ENCODE results near the gene SLC6A13. TPM values are rescaled to one million over a fixed set of nuclear protein-coding genes. Genes with fewer than 3 reads are reported as not detected.

SLC6A13 gene
- total RNA-seq, 1 experiment from 2014 or later: not detected

GRCh38 chr12:181921-182320 lies 80.7 kb downstream of the SLC6A13 start:
- peaks cover 4% of the 10 kb centered on the region for H3F3A ChIP-seq (ENCODE audit: low read length, unreplicated experiment)
- ChIA-PET POLR2A (ENCODE audit: unreplicated experiment) (no interaction called here), CTCF (no interaction called here)
- H3K27ac ChIP-seq (ENCODE audit: low read length): peak overlapping the region; percentile 92
- no peaks in the 10 kb centered on the region for H3K79me2 ChIP-seq (ENCODE audit: low read length)
- H3K9me2 ChIP-seq (replicated peaks; ENCODE audit: low read length): no peaks in the 10 kb centered on the region
- no peaks in the 10 kb centered on the region for H4K20me1 ChIP-seq (ENCODE audit: low read length)
- no peak overlapping the region for H3K4me3 ChIP-seq (ENCODE audit: low read length)
- no peaks in the 10 kb centered on the region for H3K36me3 ChIP-seq (ENCODE audit: low read depth, low read length)
- no TSS peak for BruUV-seq (replicated peaks)
- no peak for ATAC-seq
- no peak for DNase-seq
- no peaks in the 10 kb centered on the region for H3K27me3 ChIP-seq (ENCODE audit: low read length)
- peaks cover 21% of the 10 kb centered on the region for H3K4me1 ChIP-seq (ENCODE audit: insufficient read depth, low read length)
- peak overlapping the region; percentile 78 for H3K9ac ChIP-seq (ENCODE audit: low read length)
- intact Hi-C loops (cut with micrococcal nuclease): no loop called here
- H3K9me3 ChIP-seq (ENCODE audit: low read length): no peaks in the 10 kb centered on the region
- 0 out of 2 replicates have a peak overlapping the region, but pooled peaks have one; percentile 18 for H2AFZ ChIP-seq (ENCODE audit: low read length)
- H3K4me2 ChIP-seq (ENCODE audit: low read length): peak overlapping the region; percentile 26
- TF ChIP-seq EZH2phosphoT487 (IDR thresholded peaks at IDR 0.05; ENCODE audit: borderline replicate concordance, low read length) (no peak), EZH2 (IDR thresholded peaks at IDR 0.05; ENCODE audit: low read length, unreplicated experiment) (no peak)
- TF ChIP-seq, protein P1, sequence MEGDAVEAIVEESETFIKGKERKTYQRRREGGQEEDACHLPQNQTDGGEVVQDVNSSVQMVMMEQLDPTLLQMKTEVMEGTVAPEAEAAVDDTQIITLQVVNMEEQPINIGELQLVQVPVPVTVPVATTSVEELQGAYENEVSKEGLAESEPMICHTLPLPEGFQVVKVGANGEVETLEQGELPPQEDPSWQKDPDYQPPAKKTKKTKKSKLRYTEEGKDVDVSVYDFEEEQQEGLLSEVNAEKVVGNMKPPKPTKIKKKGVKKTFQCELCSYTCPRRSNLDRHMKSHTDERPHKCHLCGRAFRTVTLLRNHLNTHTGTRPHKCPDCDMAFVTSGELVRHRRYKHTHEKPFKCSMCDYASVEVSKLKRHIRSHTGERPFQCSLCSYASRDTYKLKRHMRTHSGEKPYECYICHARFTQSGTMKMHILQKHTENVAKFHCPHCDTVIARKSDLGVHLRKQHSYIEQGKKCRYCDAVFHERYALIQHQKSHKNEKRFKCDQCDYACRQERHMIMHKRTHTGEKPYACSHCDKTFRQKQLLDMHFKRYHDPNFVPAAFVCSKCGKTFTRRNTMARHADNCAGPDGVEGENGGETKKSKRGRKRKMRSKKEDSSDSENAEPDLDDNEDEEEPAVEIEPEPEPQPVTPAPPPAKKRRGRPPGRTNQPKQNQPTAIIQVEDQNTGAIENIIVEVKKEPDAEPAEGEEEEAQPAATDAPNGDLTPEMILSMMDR (conservative IDR thresholded peaks at IDR 0.05; ENCODE audit: low read depth, low read length): no peak

GRCh38 chr12:180445-180844 lies 82.2 kb downstream of the SLC6A13 start:
- intact Hi-C loops (cut with micrococcal nuclease): no loop called here
- Histone ChIP-seq H3K9ac (ENCODE audit: low read length) (no peak overlapping the region), H4K20me1 (ENCODE audit: low read length) (no peaks in the 10 kb centered on the region), H3K27ac (ENCODE audit: low read length) (no peak overlapping the region), H3F3A (ENCODE audit: low read length, unreplicated experiment) (peaks cover 4% of the 10 kb centered on the region), H3K9me3 (ENCODE audit: low read length) (no peaks in the 10 kb centered on the region), H3K9me2 (replicated peaks; ENCODE audit: low read length) (no peaks in the 10 kb centered on the region), H3K27me3 (ENCODE audit: low read length) (no peaks in the 10 kb centered on the region), H2AFZ (ENCODE audit: low read length) (no peak overlapping the region), H3K36me3 (ENCODE audit: low read depth, low read length) (no peaks in the 10 kb centered on the region), H3K4me1 (ENCODE audit: insufficient read depth, low read length) (peaks cover 34% of the 10 kb centered on the region), H3K79me2 (ENCODE audit: low read length) (no peaks in the 10 kb centered on the region), H3K4me3 (ENCODE audit: low read length) (no peak overlapping the region), H3K4me2 (ENCODE audit: low read length) (no peak overlapping the region)
- POLR2A ChIA-PET (ENCODE audit: unreplicated experiment): no interaction called here
- DNase-seq: no peak
- CTCF ChIA-PET: no interaction called here
- no peak for ATAC-seq
- TF ChIP-seq EZH2phosphoT487 (IDR thresholded peaks at IDR 0.05; ENCODE audit: borderline replicate concordance, low read length): no peak
- TF ChIP-seq, protein P1 (conservative IDR thresholded peaks at IDR 0.05; ENCODE audit: low read depth, low read length): no peak
- no peak for TF ChIP-seq EZH2 (IDR thresholded peaks at IDR 0.05; ENCODE audit: low read length, unreplicated experiment)
- BruUV-seq (replicated peaks): no TSS peak

- Histone ChIP-seq H3K27ac (ENCODE audit: low read length) (no peak overlapping the region), H3K9me3 (ENCODE audit: low read length) (no peaks in the 10 kb centered on the region), H3K36me3 (ENCODE audit: low read depth, low read length) (no peaks in the 10 kb centered on the region), H3K4me3 (ENCODE audit: low read length) (no peak overlapping the region), H3K4me1 (ENCODE audit: insufficient read depth, low read length) (peaks cover 34% of the 10 kb centered on the region), H2AFZ (ENCODE audit: low read length) (no peak overlapping the region), H3K79me2 (ENCODE audit: low read length) (no peaks in the 10 kb centered on the region), H3K9me2 (replicated peaks; ENCODE audit: low read length) (no peaks in the 10 kb centered on the region), H4K20me1 (ENCODE audit: low read length) (no peaks in the 10 kb centered on the region), H3K4me2 (ENCODE audit: low read length) (no peak overlapping the region), H3K9ac (ENCODE audit: low read length) (no peak overlapping the region), H3K27me3 (ENCODE audit: low read length) (no peaks in the 10 kb centered on the region), H3F3A (ENCODE audit: low read length, unreplicated experiment) (peaks cover 4% of the 10 kb centered on the region)
- no TSS peak for BruUV-seq (replicated peaks)
- intact Hi-C loops (cut with micrococcal nuclease): no loop called here
- ATAC-seq: no peak
- no peak for DNase-seq
- TF ChIP-seq EZH2 (IDR thresholded peaks at IDR 0.05; ENCODE audit: low read length, unreplicated experiment): no peak
- no peak for TF ChIP-seq EZH2phosphoT487 (IDR thresholded peaks at IDR 0.05; ENCODE audit: borderline replicate concordance, low read length)
- TF ChIP-seq, protein P1 (conservative IDR thresholded peaks at IDR 0.05; ENCODE audit: low read depth, low read length): no peak
- CTCF ChIA-PET: no interaction called here
- POLR2A ChIA-PET (ENCODE audit: unreplicated experiment): no interaction called here
Observed at GRCh38 chr12:179885-180284, 82.8 kb downstream of the SLC6A13 start.

Measured in PC-3 (cell line).